Stimulated activated naive CD8-positive, alpha-beta T cell treated with anti-CD3 and anti-CD28 coated beads, Interleukin-15, amount 100 ng/mL, for 72 hours (primary cell): Measurements from ENCODE around the gene PTGIS.
"Not testable (repeated sequence)": the region's sequence is repeated elsewhere in the genome, so short reads cannot be mapped to it uniquely, and the experiment has no call there.

Source experiments
- ATAC-seq: fragments of 150-1000 bp; cut with Tn5 transposase; 2 replicates; pipeline ENCODE4 v1.10.0; 2021; ENCODE audit warnings: mild to moderate bottlenecking, moderate library complexity
- DNase-seq, 2 donors: peaks; one replicate each; pipeline ENCODE4 v3.0.0; 2021 to 2022
- H3K27ac Mint-ChIP-seq, 2 donors: one replicate each; pipeline ENCODE4 v1.8.0; 2022; ENCODE audit warnings: mild to moderate bottlenecking in 2 of 2, mixed read lengths in 2 of 2, moderate library complexity in 2 of 2
- H3K27me3 Mint-ChIP-seq: one replicate; pipeline ENCODE4 v1.8.0; 2022; ENCODE audit warnings: mixed read lengths
- H3K4me1 Mint-ChIP-seq: one replicate; pipeline ENCODE4 v1.8.0; 2022; ENCODE audit warnings: mild to moderate bottlenecking, mixed read lengths
- H3K4me3 Mint-ChIP-seq, 2 donors: one replicate each; pipeline ENCODE4 v1.8.0; 2022; ENCODE audit warnings: mild to moderate bottlenecking in 2 of 2, mixed read lengths in 2 of 2, moderate library complexity in 1 of 2
- H3K9me3 Mint-ChIP-seq, 2 donors: one replicate each; pipeline ENCODE4 v1.8.0; 2022; ENCODE audit warnings: mixed read lengths in 2 of 2

The PTGIS gene

GRCh38 chr20:49567421-49568277 lies at the start of gene PTGIS:
Gene PTGIS (minus strand): TSS chr20:49568137. CDS start chr20:49568116, 21 bp downstream.
- ATAC-seq (peak; percentile 57), DNase-seq (no peak)
- Mint-ChIP-seq H3K4me1 (peaks cover 24% of the 10 kb centered on the region), H3K27ac (peak within 1 kb of the TSS in 1 of 2 donors; percentile 30), H3K9me3 (no peaks in the 10 kb centered on the region), H3K4me3 (peak within 1 kb of the TSS; percentile 62 to 66), H3K27me3 (peaks cover 89% of the 10 kb centered on the region)

GRCh38 chr20:49617394-49617793 lies 49.5 kb upstream of the PTGIS start:
- H3K4me1 Mint-ChIP-seq, H3K27ac Mint-ChIP-seq, H3K4me3 Mint-ChIP-seq, DNase-seq: not testable (repeated sequence)
- Mint-ChIP-seq H3K9me3 (peaks cover 10 to 11% of the 10 kb centered on the region in 2 donors), H3K27me3 (peaks cover 17% of the 10 kb centered on the region)
- peak; percentile 43 for ATAC-seq

- H3K27ac Mint-ChIP-seq: no peak overlapping the region
- no peak overlapping the region for H3K4me3 Mint-ChIP-seq
- no peak for DNase-seq
- H3K9me3 Mint-ChIP-seq: peaks cover 2% of the 10 kb centered on the region in 2 donors
- no peak for ATAC-seq
- H3K4me1 Mint-ChIP-seq: peaks cover under 1% of the 10 kb centered on the region
- H3K27me3 Mint-ChIP-seq: peaks cover 10% of the 10 kb centered on the region
Observed at GRCh38 chr20:49616154-49617007, 48.4 kb upstream of the PTGIS start.

GRCh38 chr20:49615401-49616153 lies 47.6 kb upstream of the PTGIS start:
- Mint-ChIP-seq H3K9me3 (no peaks in the 10 kb centered on the region), H3K4me3 (no peak overlapping the region), H3K27me3 (peaks cover 7% of the 10 kb centered on the region), H3K4me1 (peaks cover 9% of the 10 kb centered on the region), H3K27ac (no peak overlapping the region)
- no peak for ATAC-seq
- DNase-seq: no peak

GRCh38 chr20:49615051-49615400 lies 47.1 kb upstream of the PTGIS start:
- not testable (repeated sequence) for H3K9me3 Mint-ChIP-seq, DNase-seq, ATAC-seq, H3K4me3 Mint-ChIP-seq
- H3K4me1 Mint-ChIP-seq: peaks cover 12% of the 10 kb centered on the region
- peak overlapping the region in 1 of 2 donors; percentile 30 for H3K27ac Mint-ChIP-seq
- H3K27me3 Mint-ChIP-seq: peaks cover 10% of the 10 kb centered on the region

GRCh38 chr20:49614338-49615050 lies 46.6 kb upstream of the PTGIS start:
- Mint-ChIP-seq H3K9me3 (no peaks in the 10 kb centered on the region), H3K27me3 (peaks cover 15% of the 10 kb centered on the region), H3K4me1 (peaks cover 12% of the 10 kb centered on the region), H3K27ac (peak overlapping the region in 1 of 2 donors; percentile 3), H3K4me3 (no peak overlapping the region)
- DNase-seq (no peak), ATAC-seq (no peak)

- ATAC-seq: no peak
- no peaks in the 10 kb centered on the region for H3K9me3 Mint-ChIP-seq
- H3K27ac Mint-ChIP-seq: no peak overlapping the region
- no peak for DNase-seq
- peaks cover 22% of the 10 kb centered on the region for H3K4me1 Mint-ChIP-seq
- H3K27me3 Mint-ChIP-seq: peaks cover 34% of the 10 kb centered on the region
- no peak overlapping the region for H3K4me3 Mint-ChIP-seq
Observed at GRCh38 chr20:49612127-49612738, 44.3 kb upstream of the PTGIS start.

GRCh38 chr20:49611539-49612126 lies 43.7 kb upstream of the PTGIS start:
- not testable (repeated sequence) for ATAC-seq, DNase-seq, H3K9me3 Mint-ChIP-seq, H3K27ac Mint-ChIP-seq
- peak overlapping the region; percentile 67 to 71 for H3K4me3 Mint-ChIP-seq
- H3K27me3 Mint-ChIP-seq: peaks cover 34% of the 10 kb centered on the region
- peaks cover 22% of the 10 kb centered on the region for H3K4me1 Mint-ChIP-seq

- Mint-ChIP-seq H3K27me3 (peaks cover 41% of the 10 kb centered on the region), H3K4me1 (peaks cover 22% of the 10 kb centered on the region), H3K4me3 (peak overlapping the region; percentile 67 to 71), H3K27ac (no peak overlapping the region), H3K9me3 (no peaks in the 10 kb centered on the region)
- ATAC-seq: peak; percentile 78
- peak; percentile 84 to 85 for DNase-seq
Observed at GRCh38 chr20:49610691-49611538, 43.0 kb upstream of the PTGIS start.

GRCh38 chr20:49608752-49609670 lies 41.1 kb upstream of the PTGIS start:
- Mint-ChIP-seq H3K9me3 (no peaks in the 10 kb centered on the region), H3K27ac (no peak overlapping the region), H3K4me1 (peaks cover 22% of the 10 kb centered on the region), H3K27me3 (peaks cover 44% of the 10 kb centered on the region), H3K4me3 (peak overlapping the region in 1 of 2 donors; percentile 18)
- peak; percentile 74 to 76 for DNase-seq
- peak; percentile 86 for ATAC-seq

- H3K4me1 Mint-ChIP-seq: peaks cover 22% of the 10 kb centered on the region
- H3K4me3 Mint-ChIP-seq: no peak overlapping the region
- DNase-seq (no peak), ATAC-seq (no peak)
- H3K27ac Mint-ChIP-seq: no peak overlapping the region
- H3K9me3 Mint-ChIP-seq: no peaks in the 10 kb centered on the region
- peaks cover 44% of the 10 kb centered on the region for H3K27me3 Mint-ChIP-seq
Observed at GRCh38 chr20:49607568-49607967, 39.6 kb upstream of the PTGIS start.

GRCh38 chr20:49603209-49603627 lies 35.3 kb upstream of the PTGIS start:
- Mint-ChIP-seq H3K4me1 (peaks cover 1% of the 10 kb centered on the region), H3K27me3 (peaks cover 19% of the 10 kb centered on the region), H3K4me3 (no peak overlapping the region), H3K9me3 (no peaks in the 10 kb centered on the region), H3K27ac (no peak overlapping the region)
- DNase-seq (no peak), ATAC-seq (no peak)
